NB4 (cell line): Measurements from ENCODE around the gene PDE4D.

Source experiments
- CTCF ChIP-seq: IDR thresholded peaks from one replicate; pipeline ENCODE4 v1.5.1; 2012; ENCODE audit warnings: low read depth, low read length
- MAX ChIP-seq: IDR thresholded peaks from 2 replicates; pipeline ENCODE4 v1.6.1; 2011; ENCODE audit warnings: low read depth, low read length
- POLR2A ChIP-seq: IDR thresholded peaks from 2 replicates; pipeline ENCODE4 v1.6.1; 2011; ENCODE audit warnings: mild to moderate bottlenecking; ENCODE audit not compliant: insufficient read length; ENCODE audit errors: extremely low read depth

- TF ChIP-seq CTCF (peak; percentile 22), POLR2A (no peak), MAX (no peak)
These were observed 443.5 kb downstream of the PDE4D start for GRCh38 chr5:59449905-59450644.
